ENCODE measurements around the gene BDKRB2.

BDKRB2 gene

DNA sequence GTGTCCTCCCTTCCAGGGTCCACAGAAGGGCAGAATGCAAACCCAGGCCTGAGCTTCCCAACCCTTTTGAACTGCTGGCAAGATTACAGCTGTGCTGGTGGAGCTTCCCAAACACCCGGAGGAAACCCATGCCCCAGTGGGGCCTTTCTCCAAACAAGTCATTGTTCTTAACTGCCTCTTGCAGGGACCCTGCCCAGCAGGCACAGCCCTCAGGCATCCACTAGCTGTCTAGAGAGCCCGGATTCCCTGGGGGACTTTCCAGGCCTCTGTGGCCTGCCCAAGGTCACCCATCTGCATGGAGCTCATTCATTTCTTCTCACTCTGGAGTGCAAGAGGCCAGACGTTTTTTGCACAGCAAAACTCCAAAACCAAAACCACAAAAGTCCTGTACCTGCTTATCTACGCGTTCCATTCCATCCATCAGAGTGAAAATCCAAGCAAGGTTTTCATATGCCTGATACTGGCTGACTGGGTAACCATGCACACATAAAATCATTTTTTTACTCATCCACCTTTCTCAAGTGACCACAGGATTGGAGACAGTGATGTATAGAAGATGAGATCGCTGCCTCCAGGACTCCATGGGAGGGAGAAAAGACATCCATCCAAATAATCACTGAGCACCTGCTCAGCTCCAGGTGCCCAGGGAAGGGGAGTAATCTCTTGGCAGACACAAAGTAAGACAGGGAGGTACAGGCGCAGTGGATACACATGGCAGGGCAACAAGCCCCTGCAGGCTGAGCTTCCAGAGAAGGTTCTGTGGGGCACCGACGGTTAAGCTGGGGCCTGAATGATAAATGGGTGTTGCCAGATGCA, 17.2 kb upstream of the BDKRB2 start:
- H3K36me3 Mint-ChIP-seq, result no peaks in the 10 kb centered on the region
- no peak overlapping the region for H3K27ac Mint-ChIP-seq
- H3K4me3 Mint-ChIP-seq, result no peak overlapping the region
- no peaks in the 10 kb centered on the region for H3K9me3 Mint-ChIP-seq
- no peaks in the 10 kb centered on the region for H3K4me1 Mint-ChIP-seq
- no peaks in the 10 kb centered on the region for H3K27me3 Mint-ChIP-seq

GRCh38 chr14:96189281-96189711, 15.3 kb upstream of the BDKRB2 start:
- no peaks in the 10 kb centered on the region for H3K9me3 Mint-ChIP-seq
- no peaks in the 10 kb centered on the region for H3K36me3 Mint-ChIP-seq
- no peaks in the 10 kb centered on the region for H3K27me3 Mint-ChIP-seq
- no peaks in the 10 kb centered on the region for H3K4me1 Mint-ChIP-seq
- H3K4me3 Mint-ChIP-seq, result no peak overlapping the region
- peak overlapping the region; percentile 66 for H3K27ac Mint-ChIP-seq

- peaks cover 3% of the 10 kb centered on the region for H3K9me3 Mint-ChIP-seq
- no peak overlapping the region for H3K4me3 Mint-ChIP-seq
- H3K36me3 Mint-ChIP-seq, result no peaks in the 10 kb centered on the region
- no peaks in the 10 kb centered on the region for H3K27me3 Mint-ChIP-seq
- H3K27ac Mint-ChIP-seq, result no peak overlapping the region
- peaks cover 2% of the 10 kb centered on the region for H3K4me1 Mint-ChIP-seq
Measured at GRCh38 chr14:96191353-96191752, 13.3 kb upstream of the BDKRB2 start.

GRCh38 chr14:96191841-96192462, 12.7 kb upstream of the BDKRB2 start:
- Mint-ChIP-seq H3K4me1 (peaks cover 8% of the 10 kb centered on the region), H3K4me3 (no peak overlapping the region), H3K9me3 (peaks cover 7% of the 10 kb centered on the region), H3K27ac (no peak overlapping the region), H3K36me3 (no peaks in the 10 kb centered on the region), H3K27me3 (no peaks in the 10 kb centered on the region)

DNA sequence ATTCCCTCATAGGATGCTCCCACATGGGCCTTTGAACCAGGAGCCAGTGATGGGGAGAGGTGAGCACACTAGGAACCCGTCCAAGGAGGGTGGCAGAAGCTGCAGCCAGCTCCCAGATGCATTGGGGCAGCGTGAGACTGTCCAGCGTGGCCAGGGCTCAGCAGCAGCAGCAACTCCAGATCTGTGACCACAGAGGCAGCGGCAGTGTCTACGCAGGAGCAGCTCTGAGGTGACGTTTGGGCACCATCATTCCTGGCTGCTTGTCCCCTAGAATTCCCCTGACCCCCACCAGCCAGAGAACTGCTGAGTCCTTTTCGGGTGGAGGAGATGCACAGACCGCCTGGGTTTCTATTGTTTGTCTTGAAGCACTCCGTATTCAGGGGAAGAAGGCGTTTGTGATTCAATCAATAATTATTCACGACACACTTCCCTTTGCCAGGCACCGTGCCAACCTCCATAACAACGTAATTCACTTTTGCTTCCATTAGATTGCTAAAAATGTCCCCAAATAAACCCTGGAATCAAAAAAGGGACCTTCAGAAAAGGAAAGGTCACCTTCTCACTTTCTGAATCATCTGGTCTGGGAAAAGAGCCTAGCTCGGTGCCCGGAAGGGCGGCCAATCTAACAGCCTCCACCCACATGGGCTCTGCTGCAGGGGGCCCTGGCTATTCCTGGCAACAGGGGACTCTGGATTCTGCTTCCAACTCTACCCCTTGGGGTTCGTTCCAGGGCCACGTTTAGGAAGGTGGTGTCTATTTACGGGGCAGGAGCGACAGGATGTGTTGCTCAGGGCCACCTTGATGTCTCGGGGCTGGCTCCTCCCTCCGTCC, 11.4 kb upstream of the BDKRB2 start:
- Mint-ChIP-seq H3K9me3 (peaks cover 7% of the 10 kb centered on the region), H3K27ac (no peak overlapping the region), H3K27me3 (no peaks in the 10 kb centered on the region), H3K4me3 (no peak overlapping the region), H3K4me1 (peaks cover 17% of the 10 kb centered on the region), H3K36me3 (no peaks in the 10 kb centered on the region)

DNA sequence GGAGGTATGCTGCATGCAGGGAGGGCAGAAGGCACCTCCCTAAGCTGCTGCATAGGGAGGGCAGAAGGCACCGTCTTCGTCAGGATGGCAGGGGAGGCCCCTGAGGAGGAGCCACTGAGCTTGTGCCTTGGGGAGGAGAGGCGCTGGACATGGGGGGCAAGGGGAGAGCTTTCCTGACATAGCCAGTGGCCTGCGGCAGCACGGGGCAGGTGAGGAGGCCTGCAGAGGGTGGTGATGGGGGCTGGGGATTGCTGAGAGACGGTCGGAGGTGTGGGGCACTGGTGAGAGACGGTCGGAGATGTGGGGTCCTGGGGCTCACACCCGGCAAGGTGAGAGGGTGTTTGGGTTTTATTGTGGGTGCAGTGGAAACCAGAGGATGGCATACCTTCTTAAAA, 10.4 kb upstream of the BDKRB2 start:
- Mint-ChIP-seq H3K4me3 (no peak overlapping the region), H3K27me3 (no peaks in the 10 kb centered on the region), H3K4me1 (peaks cover 28% of the 10 kb centered on the region), H3K27ac (no peak overlapping the region), H3K36me3 (no peaks in the 10 kb centered on the region), H3K9me3 (peaks cover 7% of the 10 kb centered on the region)

DNA sequence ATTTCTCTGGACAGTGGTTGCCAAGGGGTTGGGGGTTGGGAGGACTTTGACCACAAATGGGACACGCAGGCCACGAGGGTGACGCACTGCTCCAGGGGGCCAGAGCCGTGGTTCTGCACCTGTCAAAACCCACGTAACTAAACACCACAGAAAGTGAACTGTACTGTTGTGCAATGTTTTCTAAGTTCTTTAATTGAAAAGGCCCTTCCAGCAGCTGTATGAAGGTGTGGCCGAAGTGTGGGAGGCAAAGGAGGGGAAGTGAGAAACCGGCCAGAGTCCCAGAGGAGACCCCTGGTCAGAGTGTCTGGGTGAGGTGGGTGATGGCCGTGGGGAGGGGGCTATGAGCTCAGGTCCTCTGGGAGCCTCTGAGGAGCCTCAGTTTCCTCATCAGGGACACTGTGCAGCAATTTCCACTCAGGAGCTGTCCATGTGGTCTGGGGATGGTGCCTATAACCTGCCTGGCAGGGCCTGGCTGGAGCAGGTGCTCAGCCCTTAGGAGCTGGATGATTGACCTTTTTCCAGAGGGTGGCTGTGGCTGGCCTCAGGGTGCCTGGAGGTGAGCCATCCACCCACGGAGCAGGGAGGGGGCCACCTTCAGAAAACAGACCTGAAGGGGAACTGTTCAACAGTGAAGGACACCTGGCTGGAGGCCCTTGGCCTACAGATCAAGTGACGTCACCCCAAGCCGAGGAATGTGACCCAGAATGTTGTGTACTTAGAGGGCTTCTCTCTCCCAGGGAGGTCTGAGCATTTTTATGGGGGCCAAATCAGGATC, 9.8 kb upstream of the BDKRB2 start:
- Mint-ChIP-seq H3K27ac (no peak overlapping the region), H3K4me1 (peaks cover 32% of the 10 kb centered on the region), H3K27me3 (no peaks in the 10 kb centered on the region), H3K9me3 (peaks cover 7% of the 10 kb centered on the region), H3K4me3 (no peak overlapping the region), H3K36me3 (no peaks in the 10 kb centered on the region)

GRCh38 chr14:96195441-96196081, 9.1 kb upstream of the BDKRB2 start:
- H3K4me3 Mint-ChIP-seq, result no peak overlapping the region
- H3K27ac Mint-ChIP-seq, result no peak overlapping the region
- H3K4me1 Mint-ChIP-seq, result peaks cover 32% of the 10 kb centered on the region
- H3K9me3 Mint-ChIP-seq, result peaks cover 7% of the 10 kb centered on the region
- no peaks in the 10 kb centered on the region for H3K27me3 Mint-ChIP-seq
- no peaks in the 10 kb centered on the region for H3K36me3 Mint-ChIP-seq

DNA sequence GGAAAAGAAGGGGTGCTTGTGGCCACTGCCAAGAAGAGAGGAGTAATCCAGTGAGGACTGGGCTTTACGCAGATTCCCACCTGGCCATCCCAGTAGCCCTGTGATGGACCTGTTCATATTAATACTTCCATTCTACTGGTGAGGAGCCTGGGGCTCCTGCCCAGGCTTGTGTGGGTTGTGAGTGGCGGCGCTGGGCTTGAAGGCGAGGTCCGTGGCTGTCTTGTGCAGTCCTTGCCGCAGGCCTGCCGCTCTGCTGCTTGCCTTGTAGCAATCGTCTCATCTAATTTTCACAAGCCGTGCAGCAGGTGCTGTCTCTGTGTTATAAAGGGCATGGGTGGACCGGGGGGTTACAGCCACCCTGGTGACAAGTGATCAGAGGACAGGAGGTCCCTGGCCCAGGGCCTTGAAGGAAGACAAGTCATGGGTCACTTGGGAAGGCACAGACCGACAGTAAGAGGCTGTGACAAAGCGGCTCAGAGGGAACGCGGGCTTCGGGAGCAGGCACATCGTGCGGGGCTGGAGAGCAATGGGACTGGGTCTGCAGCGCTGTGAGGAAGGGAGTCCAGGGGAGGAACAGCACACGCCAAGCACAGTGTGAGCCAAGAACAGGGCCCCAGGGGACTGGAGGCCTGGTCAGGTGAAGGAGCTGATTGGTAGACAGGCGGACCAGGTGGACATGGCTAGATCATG, 7.3 kb upstream of the BDKRB2 start:
- Mint-ChIP-seq H3K27me3 (peaks cover 3% of the 10 kb centered on the region), H3K27ac (no peak overlapping the region), H3K4me1 (peaks cover 32% of the 10 kb centered on the region), H3K9me3 (peaks cover 7% of the 10 kb centered on the region), H3K36me3 (no peaks in the 10 kb centered on the region), H3K4me3 (no peak overlapping the region)

DNA sequence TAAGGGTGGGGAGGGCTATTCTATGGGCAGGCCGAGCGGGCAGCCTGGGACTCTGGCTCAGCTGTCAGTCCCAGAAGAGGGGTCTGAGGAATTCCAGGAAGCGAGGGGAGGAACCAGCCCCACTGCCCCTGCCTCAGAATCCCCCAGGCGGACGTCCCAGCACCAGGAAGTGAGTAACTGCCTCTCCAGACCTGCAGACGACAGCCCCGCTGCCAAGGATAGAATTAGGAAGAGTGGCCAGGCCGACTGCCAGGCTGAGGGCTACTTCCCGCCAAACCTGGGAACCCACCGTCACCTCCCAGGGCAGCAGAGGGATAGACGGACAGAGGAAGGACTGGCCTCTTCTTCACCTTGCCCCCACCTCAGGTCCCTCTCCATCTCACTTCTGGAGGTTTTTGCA, 6.7 kb upstream of the BDKRB2 start:
- Mint-ChIP-seq H3K4me3 (no peak overlapping the region), H3K27ac (no peak overlapping the region), H3K36me3 (no peaks in the 10 kb centered on the region), H3K4me1 (peaks cover 32% of the 10 kb centered on the region), H3K9me3 (peaks cover 7% of the 10 kb centered on the region), H3K27me3 (peaks cover 5% of the 10 kb centered on the region)

- Mint-ChIP-seq H3K27me3 (peaks cover 7% of the 10 kb centered on the region), H3K4me3 (peak overlapping the region; percentile 69), H3K9me3 (peaks cover 7% of the 10 kb centered on the region), H3K36me3 (no peaks in the 10 kb centered on the region), H3K27ac (peak overlapping the region; percentile 69), H3K4me1 (peaks cover 32% of the 10 kb centered on the region)
Measured at GRCh38 chr14:96198430-96199130, 6.1 kb upstream of the BDKRB2 start.

- H3K4me3 Mint-ChIP-seq, result no peak overlapping the region
- H3K4me1 Mint-ChIP-seq, result peaks cover 38% of the 10 kb centered on the region
- H3K27me3 Mint-ChIP-seq, result peaks cover 17% of the 10 kb centered on the region
- no peak overlapping the region for H3K27ac Mint-ChIP-seq
- H3K9me3 Mint-ChIP-seq, result peaks cover 7% of the 10 kb centered on the region
- H3K36me3 Mint-ChIP-seq, result no peaks in the 10 kb centered on the region
Measured at GRCh38 chr14:96201157-96201556, 3.5 kb upstream of the BDKRB2 start.

DNA sequence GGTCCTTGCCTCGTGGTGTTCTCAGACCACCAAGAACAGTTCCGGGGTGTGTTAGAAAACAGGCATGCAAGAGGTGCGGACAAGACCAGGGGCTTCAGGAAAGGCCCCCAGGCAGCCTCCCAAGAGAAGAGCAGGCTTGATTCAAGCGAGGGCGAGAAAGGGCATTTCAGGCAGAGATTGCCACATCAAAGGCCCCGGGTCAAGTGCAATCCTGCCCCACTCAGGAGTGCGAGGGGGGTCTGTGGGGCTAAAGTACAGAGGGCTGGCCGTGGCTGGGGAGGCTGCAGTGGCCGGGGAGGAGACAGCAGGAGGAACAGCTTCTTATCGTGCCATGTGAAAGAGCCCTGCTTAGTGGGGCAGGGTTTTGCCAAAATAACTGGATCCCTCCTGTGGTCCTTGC, 2.7 kb upstream of the BDKRB2 start:
- no peaks in the 10 kb centered on the region for H3K36me3 Mint-ChIP-seq

More for the DNA sequence above, 2.7 kb upstream of the BDKRB2 start:
- Mint-ChIP-seq H3K27me3 (peaks cover 17% of the 10 kb centered on the region), H3K27ac (no peak overlapping the region), H3K4me3 (no peak overlapping the region), H3K9me3 (no peaks in the 10 kb centered on the region), H3K4me1 (peaks cover 30% of the 10 kb centered on the region)

Data from activated naive CD4-positive, alpha-beta T cell treated with anti-CD3 and anti-CD28 coated beads, Interleukin-2, amount 50 U/mL, for 24 hours (primary cell).